ENCODE data around the gene LMCD1.

DNA sequence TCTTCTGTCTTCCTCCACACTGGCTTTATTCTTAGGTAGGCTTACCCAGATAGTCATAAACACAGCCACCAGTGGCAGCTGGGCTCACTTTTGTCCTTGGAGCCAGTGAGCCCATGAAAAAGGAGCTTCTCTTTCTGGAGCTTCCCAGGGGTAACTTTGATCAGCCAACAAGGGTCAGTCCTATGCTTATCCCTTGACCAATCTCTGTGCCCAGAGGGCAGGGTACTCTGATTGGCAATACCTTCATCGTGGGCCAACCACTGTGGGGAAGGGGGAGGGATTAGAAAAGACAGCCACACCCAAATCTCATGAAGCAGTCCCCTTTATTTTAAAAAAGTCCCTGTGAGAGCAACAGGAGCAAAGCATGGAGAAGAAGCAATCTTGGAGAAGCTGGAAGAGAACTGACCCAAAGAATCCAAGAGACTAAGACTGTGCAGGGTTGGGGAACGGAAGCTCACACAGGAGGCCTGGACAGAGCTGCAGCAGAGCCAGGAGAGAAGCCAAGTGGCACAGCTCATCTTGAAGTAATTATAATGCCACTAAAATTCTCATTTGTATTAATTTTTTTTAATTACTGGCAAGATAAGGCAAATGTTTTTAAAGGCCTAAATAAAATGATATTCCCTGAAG is 72.5 kb downstream of the LMCD1 start:
- TF ChIP-seq CREB1 (IDR thresholded peaks at IDR 0.05) (no peak), EP300 (IDR thresholded peaks at IDR 0.05; ENCODE audit: borderline replicate concordance in 1 of 2, low read depth in 2 of 2, low read length in 2 of 2) (no peak), RFX5 (IDR thresholded peaks at IDR 0.05; ENCODE audit: borderline replicate concordance, low read depth, low read length) (no peak), YY1 (IDR thresholded peaks at IDR 0.05; ENCODE audit: low read depth, low read length) (no peak), POLR2AphosphoS5 (IDR thresholded peaks at IDR 0.05; ENCODE audit: low read depth, low read length) (no peak), EZH2 (IDR thresholded peaks at IDR 0.05; ENCODE audit: low read depth, low read length, severe bottlenecking) (no peak), PHF8 (conservative IDR thresholded peaks at IDR 0.05; ENCODE audit: low read depth, low read length) (no peak)
- TF ChIP-seq, protein P1, sequence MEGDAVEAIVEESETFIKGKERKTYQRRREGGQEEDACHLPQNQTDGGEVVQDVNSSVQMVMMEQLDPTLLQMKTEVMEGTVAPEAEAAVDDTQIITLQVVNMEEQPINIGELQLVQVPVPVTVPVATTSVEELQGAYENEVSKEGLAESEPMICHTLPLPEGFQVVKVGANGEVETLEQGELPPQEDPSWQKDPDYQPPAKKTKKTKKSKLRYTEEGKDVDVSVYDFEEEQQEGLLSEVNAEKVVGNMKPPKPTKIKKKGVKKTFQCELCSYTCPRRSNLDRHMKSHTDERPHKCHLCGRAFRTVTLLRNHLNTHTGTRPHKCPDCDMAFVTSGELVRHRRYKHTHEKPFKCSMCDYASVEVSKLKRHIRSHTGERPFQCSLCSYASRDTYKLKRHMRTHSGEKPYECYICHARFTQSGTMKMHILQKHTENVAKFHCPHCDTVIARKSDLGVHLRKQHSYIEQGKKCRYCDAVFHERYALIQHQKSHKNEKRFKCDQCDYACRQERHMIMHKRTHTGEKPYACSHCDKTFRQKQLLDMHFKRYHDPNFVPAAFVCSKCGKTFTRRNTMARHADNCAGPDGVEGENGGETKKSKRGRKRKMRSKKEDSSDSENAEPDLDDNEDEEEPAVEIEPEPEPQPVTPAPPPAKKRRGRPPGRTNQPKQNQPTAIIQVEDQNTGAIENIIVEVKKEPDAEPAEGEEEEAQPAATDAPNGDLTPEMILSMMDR (IDR thresholded peaks at IDR 0.05; ENCODE audit: control extremely low read depth in 1 of 3, insufficient read depth in 1 of 3, low read depth in 1 of 3, low read length in 3 of 3), result no peak

All from H1 (cell line).